Thyroid gland (tissue), 4 donors: Measurements from ENCODE around the gene COL20A1. TPM values are rescaled to one million over a fixed set of nuclear protein-coding genes. Genes with fewer than 3 reads are reported as not detected.
A peak's percentile ranks its signal among the peaks of the same experiment; 100 is the strongest.

Source experiments
- DNase-seq, 2 donors: peaks; one replicate each; pipeline ENCODE4 v3.0.0-alpha.2; 2019
- H3K27ac ChIP-seq, 3 donors: fragments of 200-600 bp; sonication (generic); 1 replicate in 2 of 3; 2 replicates in 1 of 3; pipeline ENCODE4 v1.5.1; 2016 to 2019; ENCODE audit warnings: mild to moderate bottlenecking in 1 of 3, moderate library complexity in 1 of 3
- H3K27me3 ChIP-seq: fragments of 200-600 bp; sonication (generic); one replicate; pipeline ENCODE4 v1.5.1; 2019
- H3K36me3 ChIP-seq, 2 donors: fragments of 200-600 bp; sonication (generic); one replicate each; pipeline ENCODE4 v1.5.1; 2016 to 2019
- H3K4me1 ChIP-seq, 2 donors: fragments of 200-600 bp; sonication (generic); one replicate each; pipeline ENCODE4 v1.5.1; 2017 to 2019
- H3K4me3 ChIP-seq, 3 donors: fragments of 200-600 bp; sonication (generic); replicated peaks in 1 of 3; 1 replicate in 2 of 3; 2 replicates in 1 of 3; pipeline ENCODE4 v1.5.1; 2016; ENCODE audit warnings: mild to moderate bottlenecking in 1 of 3
- H3K9me3 ChIP-seq: fragments of 200-600 bp; sonication (generic); one replicate; pipeline ENCODE4 v1.5.1; 2017
- POLR2A ChIP-seq, 2 donors: fragments of 450-650 bp; IDR thresholded peaks; one replicate each; pipeline ENCODE4 v1.6.1; 2017; ENCODE audit warnings: antibody characterized with exemption in 2 of 2, mild to moderate bottlenecking in 2 of 2, moderate library complexity in 1 of 2
- WGBS, 2 donors: methylation state at CpG; one replicate each; pipeline ENCODE4 v1.1.5; 2017; 5-methylcytosine and 5-hydroxymethylcytosine counted together
- intact Hi-C: fragments of 100-400 bp; cut with DNase I; formaldehyde crosslinking; loops from one replicate; pipeline ENCODE4 v1.15.1; 2023
- total RNA-seq, 4 donors: library from RNA; depleted of rRNA; stranded (reverse); fragments of >200 nt; gene quantifications; one replicate each; pipeline ENCODE4 v1.2.3, GENCODE V29; 2016
- TF ChIP-seq, protein P1 (sequence below), 6 experiments: fragments of 200-600 bp in 3 of 6; fragments of 450-650 bp in 3 of 6; sonication (generic) in 3 of 6; IDR thresholded peaks; one replicate each; pipeline ENCODE4 v1.5.1; 2016 to 2019; ENCODE audit warnings: antibody characterized with exemption in 6 of 6, mild to moderate bottlenecking in 2 of 6, inconsistent platforms in 1 of 6, moderate library complexity in 1 of 6

COL20A1 gene
- total RNA-seq, 4 donors from 2014 or later, result 0.13 TPM; not detected in 3

- TF ChIP-seq, protein P1, sequence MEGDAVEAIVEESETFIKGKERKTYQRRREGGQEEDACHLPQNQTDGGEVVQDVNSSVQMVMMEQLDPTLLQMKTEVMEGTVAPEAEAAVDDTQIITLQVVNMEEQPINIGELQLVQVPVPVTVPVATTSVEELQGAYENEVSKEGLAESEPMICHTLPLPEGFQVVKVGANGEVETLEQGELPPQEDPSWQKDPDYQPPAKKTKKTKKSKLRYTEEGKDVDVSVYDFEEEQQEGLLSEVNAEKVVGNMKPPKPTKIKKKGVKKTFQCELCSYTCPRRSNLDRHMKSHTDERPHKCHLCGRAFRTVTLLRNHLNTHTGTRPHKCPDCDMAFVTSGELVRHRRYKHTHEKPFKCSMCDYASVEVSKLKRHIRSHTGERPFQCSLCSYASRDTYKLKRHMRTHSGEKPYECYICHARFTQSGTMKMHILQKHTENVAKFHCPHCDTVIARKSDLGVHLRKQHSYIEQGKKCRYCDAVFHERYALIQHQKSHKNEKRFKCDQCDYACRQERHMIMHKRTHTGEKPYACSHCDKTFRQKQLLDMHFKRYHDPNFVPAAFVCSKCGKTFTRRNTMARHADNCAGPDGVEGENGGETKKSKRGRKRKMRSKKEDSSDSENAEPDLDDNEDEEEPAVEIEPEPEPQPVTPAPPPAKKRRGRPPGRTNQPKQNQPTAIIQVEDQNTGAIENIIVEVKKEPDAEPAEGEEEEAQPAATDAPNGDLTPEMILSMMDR (IDR thresholded peaks at IDR 0.05), result no peak
- TF ChIP-seq POLR2A (IDR thresholded peaks at IDR 0.05), result no peak
- Histone ChIP-seq H3K36me3 (no peaks in the 10 kb centered on the region), H3K4me1 (peaks cover 27 to 49% of the 10 kb centered on the region in 2 donors), H3K27me3 (peaks cover 7% of the 10 kb centered on the region), H3K27ac (no peak overlapping the region), H3K4me3 (no peak overlapping the region), H3K9me3 (no peaks in the 10 kb centered on the region)
- DNase-seq, result no peak
- 19 to 48% methylated on average over 15 to 16 of the region's 16 CpGs for WGBS, 2 donors
- intact Hi-C loops, result no loop called here
Observed at GRCh38 chr20:63253065-63253437, 39.9 kb upstream of the COL20A1 start.

GRCh38 chr20:63253438-63254231 is 39.4 kb upstream of the COL20A1 start:
- no peak for DNase-seq

DNA sequence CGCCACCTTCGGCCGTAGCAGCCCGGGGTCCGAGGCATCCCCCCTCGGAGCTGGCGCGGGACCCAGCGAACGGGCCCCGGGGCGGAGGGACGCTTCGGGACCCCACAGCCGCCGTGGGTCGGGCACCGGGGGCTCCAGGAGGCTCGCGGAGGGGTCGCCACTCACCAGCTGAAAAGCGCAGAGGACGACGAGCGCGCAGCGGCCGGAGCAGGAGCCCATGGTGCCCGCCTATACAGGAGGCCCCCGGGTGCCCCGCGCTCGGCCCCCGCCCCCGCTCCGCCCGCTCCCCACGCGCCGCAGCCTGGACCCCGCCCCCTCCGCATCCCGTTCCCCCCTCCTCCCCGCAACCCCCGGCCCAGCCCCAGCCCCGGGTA is 38.8 kb upstream of the COL20A1 start, which contains the start of gene NKAIN4:
TSS of gene NKAIN4 (minus strand) at position 232 of the 374 bp plus-strand sequence. CDS start at position 219, 13 bp downstream.
- no peak for DNase-seq
- intact Hi-C loops, result no loop called here

More at GRCh38 chr20:63253438-63254231, 39.4 kb upstream of the COL20A1 start:
- intact Hi-C loops, result no loop called here
- 1 to 2% methylated on average over 9 to 15 of the region's 89 CpGs for WGBS, 2 donors
- peaks cover 7% of the 10 kb centered on the region for H3K27me3 ChIP-seq
- peak overlapping the region in 1 of 3 donors; percentile 23 for H3K4me3 ChIP-seq
- no peaks in the 10 kb centered on the region for H3K36me3 ChIP-seq
- no peak overlapping the region for H3K27ac ChIP-seq
- no peaks in the 10 kb centered on the region for H3K9me3 ChIP-seq
- H3K4me1 ChIP-seq, result peaks cover 21 to 43% of the 10 kb centered on the region in 2 donors
- no peak for TF ChIP-seq POLR2A (IDR thresholded peaks at IDR 0.05)
- TF ChIP-seq, protein P1 (IDR thresholded peaks at IDR 0.05), result no peak

GRCh38 chr20:63254606-63255384 is 38.2 kb upstream of the COL20A1 start:
- intact Hi-C loops, result no loop called here
- no peak for DNase-seq
- TF ChIP-seq, protein P1 (IDR thresholded peaks at IDR 0.05), result peak in 1 of 6 experiments; percentile 29
- no peak for TF ChIP-seq POLR2A (IDR thresholded peaks at IDR 0.05)
- WGBS, 2 donors, result 37 to 57% methylated on average over 14 to 20 of the region's 56 CpGs
- Histone ChIP-seq H3K27ac (no peak overlapping the region), H3K27me3 (peaks cover 7% of the 10 kb centered on the region), H3K36me3 (no peaks in the 10 kb centered on the region), H3K4me1 (peaks cover 11 to 31% of the 10 kb centered on the region in 2 donors), H3K9me3 (no peaks in the 10 kb centered on the region), H3K4me3 (no peak overlapping the region)

More for the DNA sequence above, 38.8 kb upstream of the COL20A1 start, which contains the start of gene NKAIN4:
- Histone ChIP-seq H3K4me3 (peak within 1 kb of the TSS in 1 of 3 donors; percentile 23), H3K9me3 (no peaks in the 10 kb centered on the region), H3K36me3 (no peaks in the 10 kb centered on the region), H3K27ac (no peak within 1 kb of the TSS), H3K27me3 (peaks cover 7% of the 10 kb centered on the region), H3K4me1 (peaks cover 17 to 37% of the 10 kb centered on the region in 2 donors)
- TF ChIP-seq POLR2A (IDR thresholded peaks at IDR 0.05), result no peak
- TF ChIP-seq, protein P1 (IDR thresholded peaks at IDR 0.05), result no peak
- no CpG with 5 or more reads among the region's 46 CpGs for WGBS, 2 donors
